ENCODE data around the gene SLC27A2. TPM values are rescaled to one million over a fixed set of nuclear protein-coding genes. Genes with fewer than 3 reads are reported as not detected.

SLC27A2 gene
- total RNA-seq, 2 donors from 2014 or later: 35.6 to 55.7 TPM

DNA sequence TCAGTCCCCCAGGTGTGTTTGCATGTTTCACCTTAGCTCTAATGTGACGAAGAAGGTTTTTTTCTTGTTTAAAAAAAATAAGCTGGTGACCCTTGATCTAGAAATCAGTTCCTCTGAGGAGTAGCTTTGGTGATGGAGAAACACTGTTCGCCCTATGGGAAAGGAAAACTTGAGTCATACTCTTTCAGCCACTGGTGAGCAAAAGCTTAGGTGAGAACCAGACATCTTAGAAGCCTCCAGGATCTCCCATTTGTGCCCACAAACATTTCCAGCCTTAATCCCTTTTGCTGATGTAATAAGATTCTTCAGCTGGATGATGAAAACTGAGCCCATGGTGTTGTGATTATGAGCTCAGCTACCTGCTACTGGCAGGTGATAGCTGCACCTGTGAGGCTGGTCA, 37.8 kb downstream of the SLC27A2 start:
- no peak for DNase-seq
- no peak overlapping the region for H3K9ac ChIP-seq (ENCODE audit: low read depth in 2 of 2, low read length in 2 of 2)
- H3K27ac ChIP-seq: no peak overlapping the region
- H3K4me3 ChIP-seq: no peak overlapping the region
- H3K9me3 ChIP-seq: no peaks in the 10 kb centered on the region
- intact Hi-C loops (cut with DNase I): no loop called here
- H3K4me1 ChIP-seq: no peaks in the 10 kb centered on the region
- H3K36me3 ChIP-seq: no peaks in the 10 kb centered on the region
- H3K27me3 ChIP-seq: no peaks in the 10 kb centered on the region
- TF ChIP-seq, protein P1, sequence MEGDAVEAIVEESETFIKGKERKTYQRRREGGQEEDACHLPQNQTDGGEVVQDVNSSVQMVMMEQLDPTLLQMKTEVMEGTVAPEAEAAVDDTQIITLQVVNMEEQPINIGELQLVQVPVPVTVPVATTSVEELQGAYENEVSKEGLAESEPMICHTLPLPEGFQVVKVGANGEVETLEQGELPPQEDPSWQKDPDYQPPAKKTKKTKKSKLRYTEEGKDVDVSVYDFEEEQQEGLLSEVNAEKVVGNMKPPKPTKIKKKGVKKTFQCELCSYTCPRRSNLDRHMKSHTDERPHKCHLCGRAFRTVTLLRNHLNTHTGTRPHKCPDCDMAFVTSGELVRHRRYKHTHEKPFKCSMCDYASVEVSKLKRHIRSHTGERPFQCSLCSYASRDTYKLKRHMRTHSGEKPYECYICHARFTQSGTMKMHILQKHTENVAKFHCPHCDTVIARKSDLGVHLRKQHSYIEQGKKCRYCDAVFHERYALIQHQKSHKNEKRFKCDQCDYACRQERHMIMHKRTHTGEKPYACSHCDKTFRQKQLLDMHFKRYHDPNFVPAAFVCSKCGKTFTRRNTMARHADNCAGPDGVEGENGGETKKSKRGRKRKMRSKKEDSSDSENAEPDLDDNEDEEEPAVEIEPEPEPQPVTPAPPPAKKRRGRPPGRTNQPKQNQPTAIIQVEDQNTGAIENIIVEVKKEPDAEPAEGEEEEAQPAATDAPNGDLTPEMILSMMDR (IDR thresholded peaks at IDR 0.05): no peak

DNA sequence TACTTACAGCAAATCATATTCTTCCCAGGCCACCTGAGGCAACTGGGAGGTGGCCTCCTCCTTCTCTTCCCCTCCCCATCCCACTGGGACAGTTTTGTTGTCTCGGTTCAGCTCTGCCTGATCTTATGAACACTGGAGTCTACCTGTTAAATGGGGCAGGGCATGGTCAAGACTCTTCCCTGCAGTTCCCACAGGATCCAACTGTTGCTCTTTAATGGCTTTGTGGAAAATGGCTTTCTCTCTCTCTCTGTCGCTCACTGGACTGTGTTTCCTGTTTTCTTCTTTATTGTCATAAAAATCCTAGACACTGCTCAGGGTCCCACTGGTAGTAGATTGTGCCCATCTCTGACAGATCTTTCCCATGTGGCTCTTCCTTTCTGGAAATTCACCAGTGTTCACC, 40.2 kb downstream of the SLC27A2 start:
- no peaks in the 10 kb centered on the region for H3K27me3 ChIP-seq
- H3K4me3 ChIP-seq: no peak overlapping the region
- H3K9me3 ChIP-seq: no peaks in the 10 kb centered on the region
- no peak overlapping the region for H3K9ac ChIP-seq (ENCODE audit: low read depth in 2 of 2, low read length in 2 of 2)
- H3K36me3 ChIP-seq: no peaks in the 10 kb centered on the region
- H3K4me1 ChIP-seq: no peaks in the 10 kb centered on the region
- TF ChIP-seq, protein P1 (IDR thresholded peaks at IDR 0.05): no peak
- intact Hi-C loops (cut with DNase I): no loop called here
- DNase-seq: no peak
- no peak overlapping the region for H3K27ac ChIP-seq

DNA sequence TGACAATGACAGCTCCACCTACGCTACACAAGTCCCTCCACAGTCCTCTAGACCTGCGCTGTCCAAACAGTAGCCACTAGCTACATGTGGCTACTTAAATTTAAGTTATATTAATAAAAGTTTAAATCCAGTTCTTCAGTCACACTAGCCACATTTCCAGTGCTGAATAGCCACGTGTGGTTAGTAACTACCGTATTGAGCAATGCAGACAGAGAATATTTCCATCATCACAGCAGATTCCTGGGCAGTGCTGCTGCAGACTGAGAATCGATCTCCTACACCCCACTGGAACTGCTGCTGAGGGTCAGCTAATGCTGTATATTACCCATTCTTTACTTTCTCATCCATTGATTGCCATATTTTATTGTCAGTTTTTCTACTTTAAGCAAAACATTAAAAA, 42.6 kb downstream of the SLC27A2 start:
- intact Hi-C loops (cut with DNase I): no loop called here
- no peak overlapping the region for H3K4me3 ChIP-seq

DNA sequence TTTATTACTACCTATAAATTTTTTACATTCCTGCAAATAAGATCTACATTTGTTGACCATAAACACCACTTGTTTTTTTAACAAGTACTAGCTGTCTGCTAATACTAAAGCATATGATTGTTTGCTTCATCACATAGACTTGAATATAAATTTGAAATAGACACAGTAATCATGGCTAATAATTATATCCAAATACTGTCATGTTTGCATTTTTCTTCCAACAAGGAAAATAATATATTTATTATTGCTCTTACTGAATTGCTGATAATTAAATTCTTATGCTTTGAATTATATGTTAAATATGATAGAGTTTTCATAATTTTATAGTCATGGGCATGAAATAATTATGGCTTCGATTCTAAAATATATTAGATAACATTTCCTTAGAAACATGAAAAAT, 43.1 kb downstream of the SLC27A2 start:
- Histone ChIP-seq H3K9me3 (no peaks in the 10 kb centered on the region), H3K4me3 (no peak overlapping the region), H3K9ac (ENCODE audit: low read depth in 2 of 2, low read length in 2 of 2) (no peak overlapping the region), H3K36me3 (no peaks in the 10 kb centered on the region), H3K4me1 (no peaks in the 10 kb centered on the region), H3K27ac (no peak overlapping the region), H3K27me3 (no peaks in the 10 kb centered on the region)
- TF ChIP-seq, protein P1 (IDR thresholded peaks at IDR 0.05): no peak
- intact Hi-C loops (cut with DNase I): no loop called here
- no peak for DNase-seq

More for the DNA sequence above, 42.6 kb downstream of the SLC27A2 start:
- H3K27ac ChIP-seq: no peak overlapping the region
- no peak overlapping the region for H3K9ac ChIP-seq (ENCODE audit: low read depth in 2 of 2, low read length in 2 of 2)
- no peaks in the 10 kb centered on the region for H3K27me3 ChIP-seq
- H3K4me1 ChIP-seq: no peaks in the 10 kb centered on the region
- H3K36me3 ChIP-seq: no peaks in the 10 kb centered on the region
- DNase-seq: no peak
- no peaks in the 10 kb centered on the region for H3K9me3 ChIP-seq
- TF ChIP-seq, protein P1 (IDR thresholded peaks at IDR 0.05): no peak

DNA sequence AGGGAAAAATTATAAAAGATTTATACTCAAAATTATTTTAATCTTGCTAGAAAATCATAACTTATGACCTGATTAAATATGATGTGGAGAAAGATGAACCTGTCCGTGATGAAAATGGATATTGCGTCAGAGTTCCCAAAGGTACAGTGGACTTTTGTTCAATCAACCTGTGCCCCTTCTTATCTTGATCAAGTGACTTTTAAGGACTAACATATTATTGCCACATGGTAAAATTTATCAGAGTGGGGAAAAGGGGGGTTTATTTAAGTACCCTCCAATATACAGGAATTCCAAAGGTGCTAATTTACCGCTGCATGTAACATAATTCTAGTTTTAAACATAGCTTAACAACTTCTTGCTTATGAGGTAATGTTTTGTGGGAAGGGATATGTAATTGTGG, 43.9 kb downstream of the SLC27A2 start:
- H3K9ac ChIP-seq (ENCODE audit: low read depth in 2 of 2, low read length in 2 of 2): no peak overlapping the region
- TF ChIP-seq, protein P1 (IDR thresholded peaks at IDR 0.05): no peak
- no peaks in the 10 kb centered on the region for H3K4me1 ChIP-seq
- H3K36me3 ChIP-seq: no peaks in the 10 kb centered on the region
- no peak overlapping the region for H3K4me3 ChIP-seq
- H3K27me3 ChIP-seq: no peaks in the 10 kb centered on the region
- intact Hi-C loops (cut with DNase I): no loop called here
- no peaks in the 10 kb centered on the region for H3K9me3 ChIP-seq
- no peak overlapping the region for H3K27ac ChIP-seq
- DNase-seq: no peak

- H3K27ac ChIP-seq: no peak overlapping the region
- DNase-seq: no peak
- no peaks in the 10 kb centered on the region for H3K27me3 ChIP-seq
- no peaks in the 10 kb centered on the region for H3K9me3 ChIP-seq
- TF ChIP-seq, protein P1 (IDR thresholded peaks at IDR 0.05): no peak
- H3K4me3 ChIP-seq: no peak overlapping the region
- H3K36me3 ChIP-seq: no peaks in the 10 kb centered on the region
- no peak overlapping the region for H3K9ac ChIP-seq (ENCODE audit: low read depth in 2 of 2, low read length in 2 of 2)
- no peaks in the 10 kb centered on the region for H3K4me1 ChIP-seq
- intact Hi-C loops (cut with DNase I): no loop called here
Measured at GRCh38 chr15:50227076-50227475, 45.1 kb downstream of the SLC27A2 start.
